CD4-positive, alpha-beta memory T cell (primary cell): Measurements from ENCODE around the gene SOCS2. TPM values are rescaled to one million over a fixed set of nuclear protein-coding genes. Genes with fewer than 3 reads are reported as not detected.

Source experiments
- CTCF ChIA-PET: fragments of 350-600 bp; sonication (Branson Sonifier 250); formaldehyde crosslinking; loops from one replicate; lab custom pipeline; 2021; ENCODE audit warnings: inconsistent platforms; ENCODE audit not compliant: partially characterized antibody; lab: Charles Lee
- POLR2A ChIA-PET: fragments of 350-600 bp; sonication (Branson Sonifier 250); formaldehyde crosslinking; loops from one replicate; lab custom pipeline; 2021; ENCODE audit not compliant: partially characterized antibody; lab: Charles Lee
- DNase-seq, 5 donors: peaks; one replicate each; pipeline versions ENCODE4 v3.0.0 to v3.0.0-alpha.2; 2020 to 2022; ENCODE audit warnings: mixed read lengths in 1 of 5
- H3K27ac ChIP-seq: one replicate; pipeline ENCODE4 v1.7.0; 2013; ENCODE audit warnings: low read depth, low read length
- H3K27me3 ChIP-seq: 2 replicates; pipeline ENCODE4 v1.7.0; 2013; ENCODE audit warnings: mild to moderate bottlenecking, low read length, moderate library complexity; ENCODE audit not compliant: insufficient read depth
- H3K36me3 ChIP-seq: 2 replicates; pipeline ENCODE4 v1.7.0; 2013; ENCODE audit warnings: mild to moderate bottlenecking, low read length, moderate library complexity; ENCODE audit not compliant: insufficient read depth
- H3K4me1 ChIP-seq: 2 replicates; pipeline ENCODE4 v1.7.0; 2013; ENCODE audit warnings: mild to moderate bottlenecking, low read length, moderate library complexity; ENCODE audit not compliant: insufficient read depth
- H3K4me3 ChIP-seq, 2 donors: one replicate each; pipeline ENCODE4 v1.7.0; 2013; ENCODE audit warnings: low read length in 2 of 2, mild to moderate bottlenecking in 1 of 2
- H3K9me3 ChIP-seq, 2 donors: one replicate each; pipeline ENCODE4 v1.7.0; 2013; ENCODE audit warnings: low read length in 2 of 2, control low read depth in 1 of 2; ENCODE audit not compliant: control insufficient read depth in 1 of 2
- H3K27ac Mint-ChIP-seq, 7 donors: one replicate each; pipeline ENCODE4 v1.8.0; 2020 to 2021; ENCODE audit warnings: mixed read lengths in 7 of 7, mild to moderate bottlenecking in 6 of 7, inconsistent platforms in 3 of 7, moderate library complexity in 3 of 7
- H3K27me3 Mint-ChIP-seq, 2 donors: one replicate each; pipeline ENCODE4 v1.8.0; 2020 to 2021; ENCODE audit warnings: mixed read lengths in 2 of 2
- H3K36me3 Mint-ChIP-seq, 2 donors: one replicate each; pipeline ENCODE4 v1.8.0; 2020 to 2021; ENCODE audit warnings: mixed read lengths in 2 of 2, inconsistent platforms in 1 of 2, mild to moderate bottlenecking in 1 of 2
- H3K4me1 Mint-ChIP-seq, 4 donors: one replicate each; pipeline ENCODE4 v1.8.0; 2020 to 2021; ENCODE audit warnings: mixed read lengths in 4 of 4, mild to moderate bottlenecking in 1 of 4
- H3K4me3 Mint-ChIP-seq, 8 donors: one replicate each; pipeline ENCODE4 v1.8.0; 2020 to 2021; ENCODE audit warnings: mixed read lengths in 8 of 8, mild to moderate bottlenecking in 7 of 8, moderate library complexity in 6 of 8, inconsistent platforms in 3 of 8
- H3K9me3 Mint-ChIP-seq, 8 donors: one replicate each; pipeline ENCODE4 v1.8.0; 2020 to 2021; ENCODE audit warnings: mixed read lengths in 8 of 8, mild to moderate bottlenecking in 5 of 8, inconsistent platforms in 3 of 8, moderate library complexity in 1 of 8
- intact Hi-C: fragments of 100-400 bp; cut with micrococcal nuclease; formaldehyde crosslinking; loops from one replicate; pipeline ENCODE4 v1.15.1; 2023
- polyA plus RNA-seq, 2 donors: library from polyadenylated mRNA; unstranded; fragments of 300-500 nt; fragmentation: Illumina TruSeq; gene quantifications; one replicate each; pipeline ENCODE4 v1.2.3, GENCODE V29; 2021
- total RNA-seq, 2 experiments: library from RNA; stranded (reverse); gene quantifications; one replicate each; pipeline ENCODE4 v1.2.3, GENCODE V29; 2021

The SOCS2 gene
- total and polyA plus RNA-seq, 4 experiments from 2014 or later, result 1.7 to 69.0 (median 20.0) TPM

DNA sequence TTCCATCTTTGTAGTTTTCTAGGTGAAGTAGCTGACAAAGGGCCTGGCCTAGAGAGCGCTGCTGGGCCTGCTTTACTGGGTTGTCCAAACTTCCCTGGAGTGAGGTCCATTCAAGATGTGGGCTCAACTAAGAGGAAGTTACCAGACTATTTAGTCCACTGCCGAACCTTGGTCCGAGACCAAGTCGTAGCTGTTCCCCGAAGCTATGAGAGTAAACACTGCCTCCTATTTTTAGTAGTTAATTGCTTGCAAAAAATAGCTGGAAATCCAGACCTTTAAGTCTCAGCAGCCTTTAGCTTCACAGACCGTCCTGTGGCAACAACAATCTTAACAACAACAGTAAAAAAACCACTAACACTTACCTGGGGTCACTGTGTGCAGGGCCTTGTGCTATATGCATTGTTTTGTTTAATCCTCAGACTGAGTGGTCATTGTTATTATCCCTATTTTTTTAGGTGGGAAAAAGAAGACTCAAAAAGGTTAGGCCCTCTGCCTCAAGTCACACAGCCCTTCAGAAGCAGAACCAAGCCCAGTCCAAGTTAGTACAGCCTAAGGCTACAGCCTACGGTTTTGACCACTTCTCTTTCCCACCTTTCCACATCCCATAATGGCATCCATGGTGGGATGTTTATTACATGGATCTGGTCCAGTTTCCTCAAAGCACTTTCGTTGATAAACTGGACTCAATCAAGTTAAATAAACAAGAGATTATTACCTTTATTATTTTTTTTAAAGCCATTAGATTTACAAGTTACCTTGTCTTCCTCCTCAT, 30.6 kb downstream of the SOCS2 start:
- ChIA-PET CTCF (interaction anchor here (0.9 to 2.2 kb wide), 2 partner anchors 9 to 10 kb away, joined by 3 to 6 read pairs; no protein-coding TSS in a partner anchor), POLR2A (no interaction called here)
- intact Hi-C loops, result no loop called here
- Mint-ChIP-seq H3K36me3 (no peaks in the 10 kb centered on the region), H3K4me1 (no peaks in the 10 kb centered on the region), H3K9me3 (no peaks in the 10 kb centered on the region), H3K27me3 (peaks cover 4 to 16% of the 10 kb centered on the region in 2 donors), H3K4me3 (no peak overlapping the region), H3K27ac (no peak overlapping the region)
- no peak overlapping the region for H3K27ac ChIP-seq
- H3K36me3 ChIP-seq, result no peaks in the 10 kb centered on the region
- no peaks in the 10 kb centered on the region for H3K9me3 ChIP-seq
- H3K4me1 ChIP-seq, result no peaks in the 10 kb centered on the region
- H3K4me3 ChIP-seq, result no peak overlapping the region
- no peaks in the 10 kb centered on the region for H3K27me3 ChIP-seq
- DNase-seq, result no peak

DNA sequence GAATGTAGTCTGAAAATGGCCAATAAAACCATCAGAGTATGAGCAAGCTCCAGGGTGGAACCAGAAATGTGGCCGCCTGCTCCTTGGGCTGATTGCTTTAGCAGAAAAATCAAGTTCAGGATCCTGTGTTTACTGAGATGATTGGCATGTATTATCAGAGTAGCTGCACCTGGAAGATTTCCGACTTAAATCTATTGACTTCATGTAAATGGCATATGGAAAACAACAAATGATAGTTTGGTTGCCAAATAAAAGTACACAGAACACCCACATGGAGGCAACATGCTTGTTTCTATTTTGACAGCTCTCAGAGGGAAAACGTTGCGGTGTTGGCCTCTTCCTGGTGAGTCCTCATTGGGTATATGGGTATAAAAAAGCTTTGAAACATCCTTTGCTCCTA, 31.3 kb downstream of the SOCS2 start:
- DNase-seq, result no peak
- Mint-ChIP-seq H3K27ac (peak overlapping the region in 1 of 7 donors; percentile 17), H3K4me1 (no peaks in the 10 kb centered on the region), H3K36me3 (no peaks in the 10 kb centered on the region), H3K4me3 (no peak overlapping the region), H3K9me3 (no peaks in the 10 kb centered on the region), H3K27me3 (peaks cover 4 to 15% of the 10 kb centered on the region in 2 donors)
- CTCF ChIA-PET, result interaction anchor here (2.2 kb wide), 1 partner anchor 9 kb away, joined by 6 read pairs; no protein-coding TSS in a partner anchor
- H3K9me3 ChIP-seq, result no peaks in the 10 kb centered on the region
- intact Hi-C loops, result no loop called here
- no peaks in the 10 kb centered on the region for H3K4me1 ChIP-seq
- POLR2A ChIA-PET, result no interaction called here
- H3K27ac ChIP-seq, result no peak overlapping the region
- H3K27me3 ChIP-seq, result no peaks in the 10 kb centered on the region
- no peaks in the 10 kb centered on the region for H3K36me3 ChIP-seq
- no peak overlapping the region for H3K4me3 ChIP-seq

DNA sequence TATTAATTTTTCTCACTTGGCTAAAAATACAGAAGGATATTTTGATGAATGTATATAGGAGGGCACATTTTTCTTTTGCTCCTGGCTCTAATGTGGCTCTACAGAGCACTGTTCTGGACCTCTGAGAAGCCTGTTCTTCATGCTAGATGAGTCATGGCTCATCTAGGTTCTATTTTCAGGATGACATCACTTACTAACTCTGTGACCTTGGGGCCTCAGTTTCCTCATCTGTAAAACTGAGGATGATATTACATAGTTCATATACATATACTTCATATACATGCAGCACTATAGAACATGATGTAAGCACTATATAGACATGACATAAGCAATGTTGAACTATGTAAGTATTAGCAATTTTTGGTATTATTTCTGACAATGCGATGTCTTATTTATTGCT, 35.8 kb downstream of the SOCS2 start:
- H3K9me3 Mint-ChIP-seq, result peaks cover 0 to 2% (median 0%) of the 10 kb centered on the region in 8 donors
- no peaks in the 10 kb centered on the region for H3K27me3 ChIP-seq
- POLR2A ChIA-PET, result no interaction called here
- peaks cover 7 to 22% of the 10 kb centered on the region in 2 donors for H3K27me3 Mint-ChIP-seq
- no peaks in the 10 kb centered on the region for H3K36me3 Mint-ChIP-seq
- no peaks in the 10 kb centered on the region for H3K36me3 ChIP-seq
- no peak overlapping the region for H3K4me3 ChIP-seq
- H3K27ac Mint-ChIP-seq, result no peak overlapping the region
- H3K27ac ChIP-seq, result no peak overlapping the region
- DNase-seq, result no peak
- H3K4me3 Mint-ChIP-seq, result no peak overlapping the region
- H3K4me1 ChIP-seq, result no peaks in the 10 kb centered on the region
- intact Hi-C loops, result no loop called here
- CTCF ChIA-PET, result no interaction called here
- H3K4me1 Mint-ChIP-seq, result peaks cover 0 to 2% (median 0%) of the 10 kb centered on the region in 4 donors
- H3K9me3 ChIP-seq, result no peaks in the 10 kb centered on the region

DNA sequence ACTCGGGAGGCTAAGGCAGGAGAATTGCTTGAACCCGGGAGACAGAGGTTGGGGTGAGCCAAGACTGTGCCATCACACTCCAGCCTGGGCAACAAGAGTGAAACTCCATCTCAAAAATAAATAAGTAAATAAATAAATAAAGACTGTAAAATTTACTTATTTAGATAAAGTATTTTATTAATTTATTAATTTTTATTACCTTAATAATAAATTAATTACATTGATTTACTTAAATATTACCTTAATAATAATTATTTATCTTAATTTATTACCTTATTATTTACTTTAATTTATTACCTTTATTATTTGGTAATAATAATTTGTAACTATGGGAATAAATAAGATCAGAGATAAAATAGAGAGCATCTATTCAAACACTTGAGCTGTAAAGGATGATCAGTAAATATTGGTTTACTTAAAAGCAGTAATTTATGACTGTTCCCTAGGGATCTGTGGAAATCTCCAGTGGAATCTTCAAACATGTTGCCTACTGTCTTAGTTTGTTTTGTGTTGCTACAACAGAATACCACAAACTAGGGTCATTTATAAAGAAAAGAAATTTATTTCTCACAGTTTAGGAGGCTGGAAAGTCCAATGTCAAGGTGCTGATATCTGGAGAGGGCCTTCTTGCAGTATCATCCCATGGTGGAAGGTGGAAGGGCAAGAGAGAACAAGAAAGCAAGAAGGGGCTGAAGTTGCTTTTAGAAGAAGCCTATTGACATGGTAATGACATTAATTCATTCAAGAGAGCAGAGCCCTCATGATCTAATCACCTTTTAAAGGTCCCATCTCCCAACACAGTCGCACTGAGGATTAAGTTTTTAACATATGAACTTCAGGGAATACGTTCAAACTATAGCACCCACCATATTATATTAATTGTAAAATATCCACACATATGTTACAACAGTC, 37.1 kb downstream of the SOCS2 start:
- intact Hi-C loops, result no loop called here
- H3K4me3 ChIP-seq, result no peak overlapping the region
- H3K27me3 ChIP-seq, result no peaks in the 10 kb centered on the region
- H3K27ac ChIP-seq, result no peak overlapping the region
- peaks cover 5 to 17% of the 10 kb centered on the region in 2 donors for H3K27me3 Mint-ChIP-seq
- no peak overlapping the region for H3K4me3 Mint-ChIP-seq
- H3K9me3 ChIP-seq, result no peaks in the 10 kb centered on the region
- H3K9me3 Mint-ChIP-seq, result peaks cover 0 to 2% (median 0%) of the 10 kb centered on the region in 8 donors
- no peaks in the 10 kb centered on the region for H3K4me1 ChIP-seq
- peaks cover 0 to 2% (median 0%) of the 10 kb centered on the region in 4 donors for H3K4me1 Mint-ChIP-seq
- H3K36me3 Mint-ChIP-seq, result no peaks in the 10 kb centered on the region
- H3K36me3 ChIP-seq, result no peaks in the 10 kb centered on the region
- ChIA-PET POLR2A (no interaction called here), CTCF (no interaction called here)
- no peak for DNase-seq
- no peak overlapping the region for H3K27ac Mint-ChIP-seq

DNA sequence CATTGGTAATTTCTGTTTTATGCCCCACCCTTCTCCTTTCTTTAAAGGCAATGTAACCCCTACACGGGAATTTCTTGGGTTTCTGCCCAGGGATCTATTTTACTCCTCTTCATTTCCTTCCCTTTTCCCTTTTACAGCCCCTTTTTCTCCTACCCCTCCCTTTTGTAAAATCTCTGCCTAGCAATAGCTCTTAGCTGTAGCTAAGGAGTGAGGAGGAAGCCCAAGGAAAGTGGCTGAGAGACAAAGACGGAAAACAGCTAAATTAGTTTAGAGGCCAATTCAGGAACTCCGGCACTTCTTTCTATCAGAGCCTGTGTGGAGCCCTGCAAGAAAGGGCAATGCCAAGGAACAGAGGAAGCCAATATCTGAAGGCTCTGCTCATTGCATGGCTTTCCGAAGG, 40.3 kb downstream of the SOCS2 start:
- Mint-ChIP-seq H3K27me3 (peaks cover 5 to 12% of the 10 kb centered on the region in 2 donors), H3K27ac (no peak overlapping the region), H3K4me3 (no peak overlapping the region), H3K4me1 (peaks cover 0 to 4% (median 0%) of the 10 kb centered on the region in 4 donors), H3K36me3 (no peaks in the 10 kb centered on the region), H3K9me3 (peaks cover 0 to 4% (median 0%) of the 10 kb centered on the region in 8 donors)
- Histone ChIP-seq H3K36me3 (no peaks in the 10 kb centered on the region), H3K27ac (no peak overlapping the region), H3K9me3 (no peaks in the 10 kb centered on the region), H3K4me3 (no peak overlapping the region), H3K4me1 (no peaks in the 10 kb centered on the region), H3K27me3 (no peaks in the 10 kb centered on the region)
- CTCF ChIA-PET, result interaction anchor here (1.9 kb wide), 1 partner anchor 10 kb away, joined by 6 read pairs; no protein-coding TSS in a partner anchor
- intact Hi-C loops, result no loop called here
- DNase-seq, result no peak
- POLR2A ChIA-PET, result interaction anchor here (0.6 kb wide), 1 partner anchor 1510 kb away, joined by 3 read pairs; no protein-coding TSS in a partner anchor

DNA sequence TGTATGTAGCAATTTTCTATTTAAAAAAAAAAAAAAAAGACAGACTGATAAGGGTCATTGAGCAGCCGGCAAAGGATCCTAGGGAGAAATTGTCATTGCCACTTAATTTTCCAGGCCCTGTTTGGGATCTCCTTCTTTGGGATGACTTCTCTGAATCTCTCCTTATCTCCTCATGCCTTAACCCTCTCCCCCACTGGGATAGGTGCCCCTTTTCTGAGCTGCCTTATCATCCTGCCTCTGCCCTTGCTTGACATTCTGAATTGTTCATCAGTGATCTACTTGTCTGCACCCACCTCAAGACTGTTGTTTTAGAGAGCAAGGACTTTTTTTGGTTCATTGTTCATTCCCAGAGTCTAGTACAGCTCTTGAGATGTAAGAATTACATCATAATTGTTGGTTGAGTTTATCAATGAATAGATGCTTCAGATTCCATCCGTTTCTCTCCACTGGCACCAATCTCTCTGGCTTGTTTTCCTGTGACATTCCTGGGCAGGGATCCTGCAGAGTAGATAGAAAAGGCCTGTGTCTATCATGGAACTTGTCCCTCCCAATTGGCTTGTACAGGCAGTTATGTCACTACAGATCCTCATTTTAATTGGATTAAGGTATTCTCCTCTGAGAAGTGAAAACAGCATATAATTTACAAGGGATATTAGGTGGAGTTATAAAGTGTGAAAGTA, 42.6 kb downstream of the SOCS2 start:
- peaks cover 0 to 4% (median 0%) of the 10 kb centered on the region in 8 donors for H3K9me3 Mint-ChIP-seq
- peaks cover 0 to 4% (median 0%) of the 10 kb centered on the region in 4 donors for H3K4me1 Mint-ChIP-seq
- no peaks in the 10 kb centered on the region for H3K27me3 ChIP-seq
- H3K4me3 ChIP-seq, result no peak overlapping the region
- H3K4me1 ChIP-seq, result no peaks in the 10 kb centered on the region
- no peaks in the 10 kb centered on the region for H3K36me3 ChIP-seq
- ChIA-PET POLR2A (interaction anchor here (0.7 kb wide), 1 partner anchor 1595 kb away, joined by 3 read pairs; no protein-coding TSS in a partner anchor), CTCF (no interaction called here)
- H3K36me3 Mint-ChIP-seq, result no peaks in the 10 kb centered on the region
- H3K4me3 Mint-ChIP-seq, result no peak overlapping the region
- intact Hi-C loops, result no loop called here
- H3K27ac ChIP-seq, result no peak overlapping the region
- no peak for DNase-seq
- no peak overlapping the region for H3K27ac Mint-ChIP-seq
- H3K27me3 Mint-ChIP-seq, result peaks cover 5 to 8% of the 10 kb centered on the region in 2 donors
- H3K9me3 ChIP-seq, result no peaks in the 10 kb centered on the region
